Ishikawa (cell line): ENCODE data around the gene SGMS1.

ENCODE experiments used
- CEBPB ChIP-seq: IDR thresholded peaks from 2 replicates; pipeline ENCODE4 v1.6.1; 2012
- CREB1 ChIP-seq: IDR thresholded peaks from 2 replicates; pipeline ENCODE4 v1.6.1; 2012; ENCODE audit warnings: low read depth
- EGR1 ChIP-seq: IDR thresholded peaks from 2 replicates; pipeline ENCODE4 v1.6.1; 2012
- EP300 ChIP-seq: IDR thresholded peaks from 2 replicates; pipeline ENCODE4 v1.6.1; 2012; ENCODE audit warnings: borderline replicate concordance
- NFIC ChIP-seq: IDR thresholded peaks from 2 replicates; pipeline ENCODE4 v1.6.1; 2012
- TAF1 ChIP-seq: IDR thresholded peaks from 2 replicates; pipeline ENCODE4 v1.6.1; 2012; ENCODE audit warnings: low read depth, mild to moderate bottlenecking
- TF ChIP-seq, protein P1 (sequence below): IDR thresholded peaks from 2 replicates; pipeline ENCODE4 v1.6.1; 2012; ENCODE audit warnings: low read depth, mild to moderate bottlenecking

DNA sequence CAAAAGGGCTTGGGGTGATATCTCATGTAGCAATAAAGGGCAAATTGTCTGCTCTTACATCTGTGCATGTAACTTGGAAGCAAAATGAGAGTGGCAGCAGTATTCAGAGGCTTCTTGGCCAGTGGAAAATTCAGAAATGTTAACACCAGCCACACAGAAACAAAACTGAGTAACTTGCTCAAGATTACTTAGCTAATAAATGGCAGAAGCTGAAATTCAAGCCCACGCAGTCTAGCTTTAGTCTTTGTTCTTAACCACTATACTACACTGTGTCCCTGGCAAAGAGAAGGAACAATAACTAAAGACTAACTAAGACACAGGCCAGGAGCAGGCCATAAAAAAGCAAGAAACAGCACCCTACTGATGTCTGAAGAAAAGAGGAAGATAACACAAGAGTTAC, 186.5 kb downstream of the SGMS1 start:
- TF ChIP-seq CREB1, result no peak
- no peak for TF ChIP-seq EP300
- TF ChIP-seq CEBPB, result no peak
- TF ChIP-seq EGR1, result no peak
- no peak for TF ChIP-seq NFIC
- TF ChIP-seq, protein P1, sequence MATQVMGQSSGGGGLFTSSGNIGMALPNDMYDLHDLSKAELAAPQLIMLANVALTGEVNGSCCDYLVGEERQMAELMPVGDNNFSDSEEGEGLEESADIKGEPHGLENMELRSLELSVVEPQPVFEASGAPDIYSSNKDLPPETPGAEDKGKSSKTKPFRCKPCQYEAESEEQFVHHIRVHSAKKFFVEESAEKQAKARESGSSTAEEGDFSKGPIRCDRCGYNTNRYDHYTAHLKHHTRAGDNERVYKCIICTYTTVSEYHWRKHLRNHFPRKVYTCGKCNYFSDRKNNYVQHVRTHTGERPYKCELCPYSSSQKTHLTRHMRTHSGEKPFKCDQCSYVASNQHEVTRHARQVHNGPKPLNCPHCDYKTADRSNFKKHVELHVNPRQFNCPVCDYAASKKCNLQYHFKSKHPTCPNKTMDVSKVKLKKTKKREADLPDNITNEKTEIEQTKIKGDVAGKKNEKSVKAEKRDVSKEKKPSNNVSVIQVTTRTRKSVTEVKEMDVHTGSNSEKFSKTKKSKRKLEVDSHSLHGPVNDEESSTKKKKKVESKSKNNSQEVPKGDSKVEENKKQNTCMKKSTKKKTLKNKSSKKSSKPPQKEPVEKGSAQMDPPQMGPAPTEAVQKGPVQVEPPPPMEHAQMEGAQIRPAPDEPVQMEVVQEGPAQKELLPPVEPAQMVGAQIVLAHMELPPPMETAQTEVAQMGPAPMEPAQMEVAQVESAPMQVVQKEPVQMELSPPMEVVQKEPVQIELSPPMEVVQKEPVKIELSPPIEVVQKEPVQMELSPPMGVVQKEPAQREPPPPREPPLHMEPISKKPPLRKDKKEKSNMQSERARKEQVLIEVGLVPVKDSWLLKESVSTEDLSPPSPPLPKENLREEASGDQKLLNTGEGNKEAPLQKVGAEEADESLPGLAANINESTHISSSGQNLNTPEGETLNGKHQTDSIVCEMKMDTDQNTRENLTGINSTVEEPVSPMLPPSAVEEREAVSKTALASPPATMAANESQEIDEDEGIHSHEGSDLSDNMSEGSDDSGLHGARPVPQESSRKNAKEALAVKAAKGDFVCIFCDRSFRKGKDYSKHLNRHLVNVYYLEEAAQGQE, result no peak
- TF ChIP-seq TAF1, result no peak
